ENCODE measurements around the gene ZNF414. TPM values are rescaled to one million over a fixed set of nuclear protein-coding genes. Genes with fewer than 3 reads are reported as not detected.
"Not testable (repeated sequence)": the region's sequence is repeated elsewhere in the genome, so short reads cannot be mapped to it uniquely, and the experiment has no call there.

The ZNF414 gene
- total RNA-seq, 2 donors from 2014 or later, result 45.1 to 46.2 TPM

DNA sequence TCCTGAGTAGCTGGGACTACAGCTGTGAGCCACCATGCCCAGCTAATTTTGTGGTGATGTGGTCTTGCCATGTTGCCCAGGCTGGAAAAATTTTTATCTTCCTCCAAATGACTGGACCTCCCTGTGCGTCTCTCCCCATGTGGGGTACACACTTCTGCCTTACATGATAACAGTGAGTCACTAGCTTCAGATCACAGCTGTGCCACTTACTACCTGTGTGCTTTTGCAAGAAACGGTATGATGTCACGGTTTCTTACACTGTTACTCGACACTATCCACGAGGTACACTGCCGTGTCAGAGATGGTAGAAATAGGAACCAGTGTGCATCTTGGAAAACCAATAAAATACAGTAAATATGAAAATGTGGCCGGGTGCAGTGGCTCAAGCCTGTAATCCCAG lies 17.5 kb upstream of the ZNF414 start:
- Mint-ChIP-seq H3K4me1 (peaks cover 24% of the 10 kb centered on the region), H3K27me3 (no peaks in the 10 kb centered on the region), H3K36me3 (ENCODE audit: low read depth) (peaks cover 29% of the 10 kb centered on the region), H3K4me3 (no peak overlapping the region), H3K27ac (no peak overlapping the region)
- ATAC-seq (no peak), DNase-seq (no peak)
- no peaks in the 10 kb centered on the region for H3K9me3 ChIP-seq (ENCODE audit: control insufficient read depth, low read length, poor library complexity, severe bottlenecking)

DNA sequence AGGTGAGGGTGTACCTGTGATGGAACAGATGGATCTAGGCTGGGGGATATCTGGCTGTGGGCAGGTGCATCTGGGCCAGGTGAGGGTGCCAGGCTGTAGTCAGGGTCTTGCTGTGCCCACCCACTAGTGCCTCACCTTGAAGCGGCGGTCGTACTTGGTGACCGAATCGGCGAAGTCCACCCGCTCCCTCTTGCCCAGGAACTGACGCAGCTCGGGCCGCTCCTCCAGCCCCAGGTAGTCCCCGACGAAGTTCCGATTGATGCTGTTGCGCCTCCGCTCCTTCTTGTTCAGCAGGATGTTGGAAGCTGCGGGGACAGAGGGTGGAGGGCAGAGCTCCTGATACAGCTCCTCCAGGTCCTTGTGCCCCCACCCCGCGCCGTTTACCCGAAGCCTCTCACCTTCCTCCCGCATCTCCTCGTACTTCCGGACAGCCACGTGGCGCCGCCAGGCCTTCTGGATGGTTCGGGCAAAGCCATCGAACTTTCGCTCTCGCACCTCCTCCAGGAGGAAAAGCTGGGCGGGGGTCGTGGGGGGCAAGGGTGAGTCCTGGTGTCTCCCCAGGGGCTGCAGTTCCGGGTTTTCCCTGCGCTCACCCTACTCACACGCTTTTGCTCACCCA lies 16.2 kb upstream of the ZNF414 start:
- Mint-ChIP-seq H3K27me3 (no peaks in the 10 kb centered on the region), H3K4me3 (no peak overlapping the region), H3K27ac (peak overlapping the region; percentile 85), H3K4me1 (peaks cover 21% of the 10 kb centered on the region), H3K36me3 (ENCODE audit: low read depth) (peaks cover 22% of the 10 kb centered on the region)
- H3K9me3 ChIP-seq (ENCODE audit: control insufficient read depth, low read length, poor library complexity, severe bottlenecking), result no peaks in the 10 kb centered on the region
- no peak for DNase-seq
- ATAC-seq, result no peak

GRCh38 chr19:8529369-8530006 lies 15.5 kb upstream of the ZNF414 start:
- no peak overlapping the region for H3K4me3 Mint-ChIP-seq
- H3K9me3 ChIP-seq (ENCODE audit: control insufficient read depth, low read length, poor library complexity, severe bottlenecking), result no peaks in the 10 kb centered on the region
- DNase-seq (no peak), ATAC-seq (no peak)
- no peaks in the 10 kb centered on the region for H3K27me3 Mint-ChIP-seq
- peaks cover 24% of the 10 kb centered on the region for H3K36me3 Mint-ChIP-seq (ENCODE audit: low read depth)
- H3K27ac Mint-ChIP-seq, result peak overlapping the region; percentile 85
- peaks cover 24% of the 10 kb centered on the region for H3K4me1 Mint-ChIP-seq

DNA sequence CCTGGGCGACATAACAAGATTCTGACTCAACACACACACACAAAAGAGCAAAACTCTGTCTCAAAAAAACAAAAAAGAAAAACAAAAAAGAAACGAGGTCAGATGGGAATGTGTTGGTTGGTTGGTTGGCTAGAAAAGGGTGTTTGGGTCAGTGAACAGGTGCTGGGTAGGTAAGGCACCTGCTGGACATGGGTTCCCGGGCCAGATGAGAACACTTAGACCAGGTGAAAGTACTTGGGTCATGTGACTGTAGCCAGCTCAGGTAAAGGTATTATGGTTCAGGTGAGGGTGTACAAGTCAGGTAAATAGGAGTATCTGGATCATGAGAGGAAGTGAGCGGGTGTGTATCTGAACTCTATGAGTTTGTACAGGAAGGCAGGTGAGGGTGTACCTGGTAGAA lies 14.5 kb upstream of the ZNF414 start:
- Mint-ChIP-seq H3K4me1 (peaks cover 24% of the 10 kb centered on the region), H3K4me3 (no peak overlapping the region), H3K36me3 (ENCODE audit: low read depth) (peaks cover 25% of the 10 kb centered on the region), H3K27me3 (no peaks in the 10 kb centered on the region), H3K27ac (peak overlapping the region; percentile 85)
- no peak for DNase-seq
- H3K9me3 ChIP-seq (ENCODE audit: control insufficient read depth, low read length, poor library complexity, severe bottlenecking), result no peaks in the 10 kb centered on the region
- no peak for ATAC-seq

GRCh38 chr19:8526345-8527091 lies 12.6 kb upstream of the ZNF414 start:
- H3K9me3 ChIP-seq (ENCODE audit: control insufficient read depth, low read length, poor library complexity, severe bottlenecking), result no peaks in the 10 kb centered on the region
- Mint-ChIP-seq H3K27me3 (no peaks in the 10 kb centered on the region), H3K36me3 (ENCODE audit: low read depth) (peaks cover 27% of the 10 kb centered on the region), H3K27ac (peak overlapping the region; percentile 34), H3K4me3 (no peak overlapping the region), H3K4me1 (peaks cover 25% of the 10 kb centered on the region)
- ATAC-seq (peak; percentile 23), DNase-seq (no peak)

- Mint-ChIP-seq H3K27me3 (no peaks in the 10 kb centered on the region), H3K36me3 (ENCODE audit: low read depth) (peaks cover 27% of the 10 kb centered on the region), H3K27ac (no peak overlapping the region), H3K4me1 (peaks cover 25% of the 10 kb centered on the region), H3K4me3 (no peak overlapping the region)
- DNase-seq (no peak), ATAC-seq (no peak)
- H3K9me3 ChIP-seq (ENCODE audit: control insufficient read depth, low read length, poor library complexity, severe bottlenecking), result no peaks in the 10 kb centered on the region
Measured at GRCh38 chr19:8525401-8525684, 11.4 kb upstream of the ZNF414 start.

- no peaks in the 10 kb centered on the region for H3K9me3 ChIP-seq (ENCODE audit: control insufficient read depth, low read length, poor library complexity, severe bottlenecking)
- Mint-ChIP-seq H3K27ac (peak overlapping the region; percentile 99), H3K4me3 (peak overlapping the region; percentile 88), H3K4me1 (peaks cover 35% of the 10 kb centered on the region), H3K27me3 (no peaks in the 10 kb centered on the region), H3K36me3 (ENCODE audit: low read depth) (peaks cover 4% of the 10 kb centered on the region)
- DNase-seq (no peak), ATAC-seq (no peak)
Measured at GRCh38 chr19:8519388-8519787, 5.4 kb upstream of the ZNF414 start.

DNA sequence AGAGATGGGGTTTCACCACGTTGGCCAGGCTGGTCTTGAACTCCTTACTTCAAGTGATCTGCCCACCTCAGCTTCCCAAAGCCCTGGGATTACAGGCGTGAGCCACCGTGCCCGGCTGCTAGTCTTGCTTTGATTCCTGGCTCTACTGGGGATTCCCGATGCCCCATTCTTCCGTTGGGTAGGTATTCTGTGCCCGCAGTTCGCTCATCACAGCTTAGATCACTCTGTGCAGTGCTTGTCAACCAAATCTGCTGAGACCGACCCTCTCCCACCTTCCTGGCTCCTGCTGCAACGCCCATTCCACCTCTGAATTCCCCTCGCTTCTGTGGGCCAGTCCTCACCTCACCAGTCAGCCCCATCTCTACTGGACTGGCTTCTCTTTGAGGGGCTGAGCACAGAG lies 4.6 kb upstream of the ZNF414 start:
- H3K27me3 Mint-ChIP-seq, result no peaks in the 10 kb centered on the region
- DNase-seq (no peak), ATAC-seq (no peak)
- H3K9me3 ChIP-seq (ENCODE audit: control insufficient read depth, low read length, poor library complexity, severe bottlenecking), result no peaks in the 10 kb centered on the region
- H3K36me3 Mint-ChIP-seq (ENCODE audit: low read depth), result peaks cover 4% of the 10 kb centered on the region
- peak overlapping the region; percentile 88 for H3K4me3 Mint-ChIP-seq
- H3K4me1 Mint-ChIP-seq, result peaks cover 39% of the 10 kb centered on the region
- peak overlapping the region; percentile 99 for H3K27ac Mint-ChIP-seq

DNA sequence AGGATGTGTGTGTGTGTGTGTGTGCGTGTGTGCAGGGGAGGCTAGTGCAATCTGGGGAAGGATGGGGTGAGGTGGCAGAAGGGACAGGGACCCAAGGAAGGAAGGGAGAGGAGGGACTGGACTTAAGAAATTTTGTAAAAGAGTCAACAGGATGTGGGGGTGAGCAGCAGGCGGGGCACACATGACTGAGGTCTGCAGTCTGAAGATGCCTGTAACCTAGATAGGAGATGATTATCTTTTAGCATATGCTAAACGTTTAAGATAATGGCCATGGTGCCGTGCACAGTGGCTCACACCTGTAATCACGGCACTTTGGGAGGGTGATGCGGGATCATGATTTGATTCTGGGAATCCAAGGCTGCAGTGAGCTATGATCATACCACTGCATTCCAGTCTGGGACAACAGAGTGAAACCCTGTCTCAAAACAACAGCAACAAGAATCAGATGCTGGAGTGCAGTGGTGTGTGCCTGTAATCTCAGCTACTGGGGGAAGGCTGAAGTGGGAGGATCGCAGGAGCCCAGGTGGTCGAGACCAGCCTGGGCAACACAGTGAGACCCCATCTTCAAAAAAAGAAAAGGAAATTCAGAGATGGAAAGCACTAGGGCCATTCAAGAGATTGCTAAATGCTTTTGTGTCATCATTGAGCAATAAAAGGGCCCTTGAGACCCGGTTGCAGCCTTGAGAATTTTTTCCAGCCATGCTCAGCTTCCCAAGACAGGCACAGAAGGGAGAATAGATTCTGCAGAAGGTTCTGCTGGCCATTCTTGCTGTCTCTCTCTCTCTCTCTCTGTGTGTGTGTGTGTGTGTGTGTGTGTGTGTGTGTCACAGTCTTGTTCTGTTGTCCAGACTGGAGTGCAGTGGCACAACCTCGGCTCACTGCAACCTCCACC lies 3.8 kb upstream of the ZNF414 start:
- Mint-ChIP-seq H3K4me3 (peak overlapping the region; percentile 88), H3K4me1 (peaks cover 43% of the 10 kb centered on the region), H3K27me3 (no peaks in the 10 kb centered on the region), H3K36me3 (ENCODE audit: low read depth) (peaks cover 4% of the 10 kb centered on the region), H3K27ac (peak overlapping the region; percentile 99)
- H3K9me3 ChIP-seq (ENCODE audit: control insufficient read depth, low read length, poor library complexity, severe bottlenecking), result no peaks in the 10 kb centered on the region
- ATAC-seq (peak; percentile 54), DNase-seq (peak; percentile 30 to 46 (median 40))

DNA sequence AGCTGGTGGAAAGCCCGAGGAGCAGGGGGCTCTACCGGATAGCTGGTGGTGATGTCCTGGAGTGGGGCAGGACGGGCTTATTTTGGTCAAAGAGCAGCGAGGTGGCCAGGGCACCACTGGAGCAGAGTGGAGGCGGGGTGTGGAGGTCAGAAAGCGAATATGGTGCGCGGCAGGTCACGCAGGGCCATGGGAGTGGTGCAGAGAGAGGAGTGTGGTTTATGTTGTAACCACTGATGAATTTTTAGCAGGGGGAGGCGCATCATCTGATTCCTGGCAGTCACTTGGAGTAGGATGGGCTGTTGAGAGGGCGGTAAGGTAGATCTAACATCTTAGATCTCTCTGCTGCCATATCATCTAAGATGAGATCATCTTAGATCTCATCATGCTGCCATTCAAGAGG lies 1.4 kb upstream of the ZNF414 start:
- H3K4me3 Mint-ChIP-seq, result peak overlapping the region; percentile 83
- ATAC-seq (peak; percentile 46), DNase-seq (peak in 2 of 3 donors; percentile 29 to 38)
- H3K36me3 Mint-ChIP-seq (ENCODE audit: low read depth), result peaks cover 2% of the 10 kb centered on the region
- peaks cover 44% of the 10 kb centered on the region for H3K4me1 Mint-ChIP-seq
- no peaks in the 10 kb centered on the region for H3K27me3 Mint-ChIP-seq
- peak overlapping the region; percentile 99 for H3K27ac Mint-ChIP-seq
- H3K9me3 ChIP-seq (ENCODE audit: control insufficient read depth, low read length, poor library complexity, severe bottlenecking), result no peaks in the 10 kb centered on the region

DNA sequence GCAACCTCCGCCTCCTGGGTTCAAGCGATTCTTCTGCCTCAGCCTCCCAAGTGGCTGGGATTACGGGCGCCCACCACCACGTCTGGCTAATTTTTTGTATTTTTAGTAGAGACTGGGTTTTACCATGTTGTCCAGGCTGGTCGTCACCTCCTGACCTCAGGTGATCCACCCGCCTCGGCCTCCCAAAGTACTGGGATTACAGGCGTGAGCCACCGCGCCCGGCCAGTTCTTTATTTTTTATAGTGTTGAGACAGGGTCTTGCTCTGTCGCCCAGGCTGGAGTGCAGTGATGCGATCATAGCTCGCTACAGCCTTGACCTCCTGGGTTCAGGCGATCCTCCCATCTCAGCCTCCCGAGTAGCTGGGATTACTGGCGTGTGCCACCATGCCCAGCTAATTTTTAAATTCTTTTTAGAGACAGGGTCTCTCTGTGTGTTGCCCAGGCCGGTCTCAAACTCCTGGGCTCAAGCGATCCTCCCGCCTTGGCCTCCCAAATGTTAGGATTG lies 590 bp upstream of the ZNF414 start:
- not testable (repeated sequence) for ATAC-seq; H3K27me3 Mint-ChIP-seq; H3K9me3 ChIP-seq (ENCODE audit: control insufficient read depth, low read length, poor library complexity, severe bottlenecking); H3K36me3 Mint-ChIP-seq (ENCODE audit: low read depth); DNase-seq
- peak overlapping the region; percentile 83 for H3K4me3 Mint-ChIP-seq
- peak overlapping the region; percentile 99 for H3K27ac Mint-ChIP-seq
- peaks cover 41% of the 10 kb centered on the region for H3K4me1 Mint-ChIP-seq

GRCh38 chr19:8513036-8513686 lies 806 bp downstream of the ZNF414 start:
- H3K9me3 ChIP-seq (ENCODE audit: control insufficient read depth, low read length, poor library complexity, severe bottlenecking), result no peaks in the 10 kb centered on the region
- H3K27me3 Mint-ChIP-seq, result no peaks in the 10 kb centered on the region
- ATAC-seq, result no peak
- H3K4me3 Mint-ChIP-seq, result peak overlapping the region; percentile 83
- H3K36me3 Mint-ChIP-seq (ENCODE audit: low read depth), result peaks cover 2% of the 10 kb centered on the region
- no peak for DNase-seq
- H3K27ac Mint-ChIP-seq, result peak overlapping the region; percentile 99
- H3K4me1 Mint-ChIP-seq, result peaks cover 33% of the 10 kb centered on the region

Data from T-helper 17 cell (primary cell).